SK-N-MC (cell line): ENCODE data around the gene SAXO2.

Experiments
- EZH2 ChIP-seq: fragments of 200-600 bp; sonication (generic); IDR thresholded peaks from one replicate; pipeline ENCODE4 v1.6.1; 2017; ENCODE audit warnings: antibody characterized with exemption
- FOXP2 ChIP-seq: optimal IDR thresholded peaks from 2 replicates; pipeline ENCODE3; 2011; ENCODE audit warnings: mild to moderate bottlenecking, moderate library complexity; ENCODE audit not compliant: insufficient read depth; ENCODE audit errors: extremely low read length, control extremely low read depth
- POLR2AphosphoS5 ChIP-seq: IDR thresholded peaks from 2 replicates; pipeline ENCODE4 v1.6.1; 2012; ENCODE audit warnings: mild to moderate bottlenecking, low read depth, low read length, borderline replicate concordance

DNA sequence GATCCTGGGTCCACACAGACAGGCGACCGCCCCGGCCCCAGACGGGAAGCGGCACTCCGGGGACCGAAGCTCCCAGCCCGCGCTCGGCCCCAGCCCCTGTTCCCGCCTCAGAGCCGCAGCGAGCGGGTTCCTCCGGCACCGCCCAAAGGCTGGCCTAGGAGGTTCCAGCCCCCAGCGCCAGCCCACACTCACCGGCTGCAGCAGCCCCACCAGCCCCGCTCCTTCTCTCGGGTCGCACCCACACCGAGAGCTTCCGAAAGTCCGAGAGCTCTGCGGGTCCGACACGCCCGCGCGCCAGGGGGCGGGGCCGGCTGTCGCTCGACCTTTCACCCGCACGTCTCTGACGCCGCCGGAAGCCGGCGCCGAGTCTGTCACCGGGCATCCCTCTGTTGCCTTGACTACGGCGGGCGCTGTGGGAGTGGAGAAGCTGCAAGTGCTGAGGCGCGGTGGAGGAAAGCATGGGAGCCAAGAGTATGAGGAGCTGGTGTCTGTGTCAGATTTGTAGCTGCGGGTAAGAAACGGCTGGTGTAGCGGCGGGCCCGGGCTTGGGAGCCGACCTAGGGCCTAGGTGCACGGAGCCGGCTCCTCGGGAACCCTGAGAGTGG is at the start of gene SAXO2, which contains the start of gene EFL1:
- TF ChIP-seq EZH2 = no peak
- peak; percentile 87 for TF ChIP-seq POLR2AphosphoS5
- TF ChIP-seq FOXP2 = no peak
